NCI-H524 (cell line): Measurements from ENCODE around the gene SLC25A29.
A peak's percentile ranks its signal among the peaks of the same experiment; 100 is the strongest.

ENCODE experiments used
- DNase-seq, 2 experiments: peaks; one replicate each; lab custom pipeline; 2025; lab: John Stamatoyannopoulos, UW

Gene SLC25A29

GRCh38 chr14:100281286-100282082, 24.8 kb downstream of the SLC25A29 start:
- DNase-seq, result no peak

DNA sequence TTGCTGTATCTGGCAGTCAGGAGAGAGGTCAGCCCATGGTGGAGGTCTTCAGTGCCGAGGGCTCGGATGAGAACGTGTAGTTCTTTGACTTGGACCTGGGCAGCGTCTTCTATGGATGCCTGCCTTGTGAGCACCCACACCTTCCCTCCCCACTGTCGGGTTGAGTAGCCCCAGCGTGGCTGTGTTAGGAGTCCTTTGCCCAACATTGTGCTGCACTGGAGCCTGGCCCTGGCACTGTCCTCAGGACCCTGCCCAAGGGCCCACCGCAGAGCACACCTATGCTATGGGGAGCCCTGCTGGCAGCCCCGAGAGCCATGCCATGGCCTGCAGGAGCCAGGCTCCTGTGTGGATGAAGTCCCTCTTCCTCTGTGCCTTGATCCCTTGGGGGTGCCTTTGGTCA, 26.7 kb downstream of the SLC25A29 start:
- DNase-seq, result no peak

GRCh38 chr14:100279133-100279532, 27.1 kb downstream of the SLC25A29 start:
- DNase-seq, result no peak

DNA sequence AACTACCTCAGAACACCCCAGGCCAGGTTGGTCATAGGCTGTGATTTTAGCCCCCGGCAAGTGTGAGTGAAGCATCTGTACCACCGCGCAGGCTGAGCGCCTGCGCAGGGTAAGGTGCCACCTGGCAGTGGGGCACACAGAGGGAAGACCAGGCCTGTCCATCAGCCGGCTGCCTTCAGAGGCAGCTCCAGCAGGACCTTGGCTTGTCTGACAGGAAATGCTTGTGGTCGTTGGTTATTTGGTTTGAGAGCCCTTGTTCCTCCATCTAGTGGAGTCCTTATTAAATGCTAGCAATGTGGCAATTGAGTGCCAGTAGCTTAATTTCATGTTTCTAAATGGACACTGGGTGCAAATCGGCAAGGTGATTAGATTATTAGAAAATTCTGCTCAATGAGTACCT, 27.5 kb downstream of the SLC25A29 start:
- no peak for DNase-seq

DNA sequence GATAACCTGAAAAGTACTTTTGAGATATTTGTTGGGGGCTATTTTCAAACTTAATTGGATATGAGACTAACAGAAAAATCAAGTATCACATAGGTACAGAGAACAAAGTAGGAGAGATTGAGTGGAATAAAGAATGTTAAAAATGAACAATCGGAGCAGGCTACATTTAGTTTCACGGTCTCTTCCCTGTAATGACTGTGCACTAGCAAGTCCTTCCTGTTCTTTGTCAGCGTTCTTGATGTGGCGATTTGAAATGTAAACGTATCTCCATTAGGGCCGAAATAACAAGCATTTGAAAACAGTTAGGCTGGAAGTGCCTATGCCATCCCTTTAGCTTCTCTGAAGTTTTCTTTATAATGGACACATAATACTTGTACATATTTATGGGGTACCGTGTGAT, 31.0 kb downstream of the SLC25A29 start:
- no peak for DNase-seq

DNA sequence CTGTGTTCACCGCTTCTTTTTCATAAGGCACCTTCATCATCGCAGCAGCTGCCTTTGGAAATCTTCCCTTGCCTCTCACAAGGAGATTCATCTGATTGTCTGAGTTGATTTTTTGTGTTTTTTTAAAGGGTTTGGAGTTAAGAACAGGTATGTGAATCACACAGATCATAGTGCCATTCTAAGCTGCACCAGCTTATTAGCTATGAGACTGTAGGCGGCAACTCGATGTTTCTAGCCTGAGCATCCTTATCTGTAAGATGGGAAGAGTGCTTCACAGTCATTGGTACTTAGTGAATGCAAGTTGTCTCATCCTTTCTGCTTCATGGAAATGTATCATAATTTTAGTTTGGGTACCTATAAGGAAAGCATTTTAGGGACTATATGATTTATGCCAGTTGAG, 32.0 kb downstream of the SLC25A29 start:
- no peak for DNase-seq

GRCh38 chr14:100271247-100271939, 34.9 kb downstream of the SLC25A29 start:
- DNase-seq, result peak in 1 of 2 experiments; percentile 44

DNA sequence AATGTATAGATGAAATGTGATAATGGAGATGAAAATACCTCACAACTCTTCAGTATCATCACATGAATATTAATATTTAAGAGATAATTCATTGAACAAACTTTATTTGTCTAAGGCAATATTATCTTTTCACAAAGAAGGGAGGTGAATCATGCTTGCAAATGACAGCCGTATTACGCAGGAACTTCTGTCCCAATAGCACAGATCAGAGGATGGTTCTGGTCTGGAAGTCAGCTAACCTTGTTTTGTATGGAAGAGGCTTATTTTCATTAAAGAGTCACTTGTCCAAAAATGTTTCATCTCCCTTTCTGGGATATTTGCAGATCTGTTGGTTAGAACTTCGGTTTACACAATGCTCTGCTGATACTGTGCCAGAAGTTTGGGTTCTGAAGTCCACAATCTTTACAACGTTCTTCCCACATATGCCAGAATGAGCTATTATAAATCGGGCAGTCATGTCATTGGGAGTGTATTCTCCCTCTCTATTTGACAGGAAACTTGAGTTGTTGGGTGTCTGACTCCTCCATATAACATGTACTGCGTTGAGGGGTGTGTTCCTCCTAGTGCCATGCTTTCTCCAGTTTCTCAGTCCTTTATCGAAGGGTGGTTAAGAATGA, 37.5 kb downstream of the SLC25A29 start:
- no peak for DNase-seq

GRCh38 chr14:100267990-100268389, 38.3 kb downstream of the SLC25A29 start:
- DNase-seq, result no peak

- no peak for DNase-seq
These were observed 43.1 kb downstream of the SLC25A29 start for GRCh38 chr14:100263141-100263540.

DNA sequence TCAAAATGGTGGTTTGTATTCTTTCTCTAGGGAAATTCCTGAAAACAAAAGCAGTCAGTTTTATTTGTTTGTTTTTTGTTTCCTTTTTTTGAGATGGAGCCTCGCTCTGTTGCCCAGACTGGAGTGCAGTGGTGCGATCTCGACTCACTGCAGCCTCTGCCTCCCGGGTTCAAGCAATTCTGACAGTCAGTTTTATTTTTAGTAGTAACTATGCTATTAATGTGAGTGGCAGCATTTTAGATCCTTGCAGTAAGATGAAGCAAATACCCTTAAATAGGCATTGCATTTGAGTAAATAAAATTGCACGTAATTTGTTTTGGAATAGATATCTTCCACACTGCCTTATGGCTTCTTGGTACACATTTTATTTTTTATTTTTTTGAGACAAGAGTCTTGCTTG, 43.7 kb downstream of the SLC25A29 start:
- DNase-seq, result no peak

- DNase-seq, result no peak
These were observed 44.6 kb downstream of the SLC25A29 start for GRCh38 chr14:100261621-100262020.

DNA sequence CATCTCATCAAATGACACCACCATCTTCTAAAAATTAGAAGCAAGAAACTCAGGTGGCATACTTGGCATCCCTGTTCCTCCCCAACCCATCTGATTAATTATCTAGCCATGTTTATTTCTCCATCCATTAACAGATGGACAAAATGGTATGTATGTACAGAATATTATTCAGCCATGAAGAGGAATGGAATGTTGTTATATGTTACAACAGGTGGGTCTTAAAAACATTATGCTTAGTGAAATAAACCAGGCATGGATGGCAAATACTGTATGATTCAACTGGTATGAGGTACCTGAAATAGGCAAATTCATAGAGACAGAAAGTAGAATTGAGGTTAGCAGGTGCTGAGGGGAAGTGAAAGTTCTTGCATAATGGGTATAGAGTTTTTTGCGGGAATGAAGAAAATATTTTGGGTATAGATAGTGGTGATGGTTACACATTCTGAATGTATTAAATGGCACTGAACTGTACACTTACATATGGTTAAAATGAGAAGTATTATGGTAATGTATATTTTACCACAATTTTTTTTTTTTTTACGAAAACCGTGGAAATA, 49.8 kb downstream of the SLC25A29 start:
- DNase-seq, result no peak

GRCh38 chr14:100252684-100253083, 53.6 kb downstream of the SLC25A29 start:
- DNase-seq, result no peak

GRCh38 chr14:100250732-100251465, 55.3 kb downstream of the SLC25A29 start:
- no peak for DNase-seq

- DNase-seq, result peak; percentile 71 to 89
These were observed 59.3 kb downstream of the SLC25A29 start for GRCh38 chr14:100246809-100247428.

GRCh38 chr14:100243020-100243419, 63.2 kb downstream of the SLC25A29 start:
- DNase-seq, result no peak

DNA sequence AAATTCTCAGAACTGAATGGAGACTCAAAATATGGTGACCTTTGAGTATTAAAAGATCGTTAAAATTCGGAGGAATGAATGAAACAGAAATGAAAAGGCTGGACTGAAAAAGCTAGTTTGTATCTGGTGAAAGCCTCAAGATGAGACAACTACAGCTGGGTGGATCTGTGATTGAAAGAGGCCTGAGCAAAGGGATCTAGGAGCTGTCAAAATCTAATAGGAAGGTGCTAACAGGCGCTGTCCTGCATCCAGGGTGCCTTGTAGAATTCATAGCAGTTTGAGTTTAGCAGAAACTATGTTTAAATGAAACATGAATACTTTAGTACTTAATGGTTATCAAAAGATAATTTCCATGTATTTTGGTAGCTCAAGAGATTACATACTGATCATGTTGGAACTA, 65.0 kb downstream of the SLC25A29 start:
- DNase-seq, result no peak
